Central memory CD8-positive, alpha-beta T cell (primary cell): ENCODE results near the gene PLCB1.
A peak's percentile ranks its signal among the peaks of the same experiment; 100 is the strongest.

Source experiments
- ATAC-seq: fragments of 150-1000 bp; cut with Tn5 transposase; replicated peaks from 2 replicates; pipeline ENCODE4 v1.10.0; 2022; ENCODE audit warnings: mild to moderate bottlenecking, moderate FRiP score, moderate number of reproducible peaks; ENCODE audit not compliant: poor library complexity, severe bottlenecking; ENCODE audit errors: extremely low read depth
- DNase-seq, 2 donors: peaks; one replicate each; pipeline ENCODE4 v3.0.0; 2021; ENCODE audit warnings: low spot score in 2 of 2
- H3K27ac Mint-ChIP-seq: one replicate; pipeline ENCODE4 v1.8.0; 2022; ENCODE audit warnings: low read depth, mild to moderate bottlenecking, moderate library complexity, mixed read lengths
- H3K27me3 Mint-ChIP-seq: one replicate; pipeline ENCODE4 v1.8.0; 2022; ENCODE audit warnings: mixed read lengths
- H3K36me3 Mint-ChIP-seq: one replicate; pipeline ENCODE4 v1.8.0; 2022; ENCODE audit warnings: mild to moderate bottlenecking, moderate library complexity, mixed read lengths; ENCODE audit not compliant: insufficient read depth
- H3K4me1 Mint-ChIP-seq: one replicate; pipeline ENCODE4 v1.8.0; 2022; ENCODE audit warnings: mixed read lengths
- H3K4me3 Mint-ChIP-seq: one replicate; pipeline ENCODE4 v1.8.0; 2022; ENCODE audit warnings: mild to moderate bottlenecking, moderate library complexity, mixed read lengths
- H3K9me3 Mint-ChIP-seq: one replicate; pipeline ENCODE4 v1.8.0; 2022; ENCODE audit warnings: mixed read lengths

PLCB1 gene

DNA sequence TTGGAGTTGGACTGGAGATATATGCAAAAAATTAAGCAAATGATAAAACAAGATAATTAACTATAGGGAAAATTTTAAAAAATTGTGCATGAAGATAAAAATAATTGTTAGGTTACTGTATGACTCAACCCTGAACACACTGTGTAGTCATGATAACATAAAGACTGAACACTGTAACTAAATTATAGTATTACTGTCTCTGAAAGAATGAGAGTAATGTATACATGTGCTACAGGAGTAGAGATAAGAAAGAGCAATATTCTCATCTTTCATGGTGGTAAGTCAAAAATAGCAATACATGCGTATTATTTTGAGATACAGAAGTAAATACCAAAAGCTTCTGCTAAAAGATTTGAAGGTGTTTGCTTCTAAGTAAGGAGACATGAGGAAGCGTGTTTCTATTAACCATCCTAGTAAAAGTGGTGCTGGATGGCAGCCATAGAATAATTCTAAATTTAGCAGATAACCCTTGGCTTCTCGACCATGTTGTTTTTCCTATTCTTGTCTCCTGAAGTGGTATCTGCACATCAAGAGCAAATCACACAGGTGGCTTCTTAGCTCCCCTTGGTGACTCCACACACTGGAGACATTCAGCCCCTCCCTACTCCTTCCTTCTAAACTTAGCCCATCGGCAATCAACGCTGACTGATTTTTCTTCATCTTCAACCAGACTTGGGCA, 546.2 kb downstream of the PLCB1 start:
- no peaks in the 10 kb centered on the region for H3K27me3 Mint-ChIP-seq
- H3K9me3 Mint-ChIP-seq, result no peaks in the 10 kb centered on the region
- H3K4me1 Mint-ChIP-seq, result no peaks in the 10 kb centered on the region
- H3K4me3 Mint-ChIP-seq, result no peak overlapping the region
- H3K36me3 Mint-ChIP-seq, result peaks cover 2% of the 10 kb centered on the region
- no peak overlapping the region for H3K27ac Mint-ChIP-seq
- no peak for ATAC-seq
- DNase-seq, result no peak

DNA sequence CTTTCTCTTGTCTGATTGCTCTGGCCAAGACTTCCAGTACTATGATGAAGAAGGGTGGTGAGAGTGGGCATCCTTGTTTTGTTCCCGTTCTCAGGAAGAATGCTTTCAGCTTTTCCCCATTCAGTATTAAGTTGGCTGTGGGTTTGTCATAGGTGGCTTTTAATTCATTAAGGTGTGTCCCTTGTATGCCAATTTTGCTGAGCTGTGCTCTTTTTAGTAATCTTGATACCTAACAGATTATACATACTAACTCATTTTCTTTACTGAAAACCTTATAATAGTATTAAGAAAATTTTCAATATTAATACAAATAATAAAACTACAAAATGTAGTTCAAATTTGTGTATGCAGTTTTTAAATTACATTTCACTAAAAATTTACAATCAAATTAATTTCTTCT, 557.3 kb downstream of the PLCB1 start:
- H3K9me3 Mint-ChIP-seq, result no peaks in the 10 kb centered on the region
- DNase-seq (no peak), ATAC-seq (no peak)
- no peaks in the 10 kb centered on the region for H3K4me1 Mint-ChIP-seq
- no peak overlapping the region for H3K27ac Mint-ChIP-seq
- H3K4me3 Mint-ChIP-seq, result no peak overlapping the region
- H3K27me3 Mint-ChIP-seq, result no peaks in the 10 kb centered on the region
- H3K36me3 Mint-ChIP-seq, result peaks cover 4% of the 10 kb centered on the region

DNA sequence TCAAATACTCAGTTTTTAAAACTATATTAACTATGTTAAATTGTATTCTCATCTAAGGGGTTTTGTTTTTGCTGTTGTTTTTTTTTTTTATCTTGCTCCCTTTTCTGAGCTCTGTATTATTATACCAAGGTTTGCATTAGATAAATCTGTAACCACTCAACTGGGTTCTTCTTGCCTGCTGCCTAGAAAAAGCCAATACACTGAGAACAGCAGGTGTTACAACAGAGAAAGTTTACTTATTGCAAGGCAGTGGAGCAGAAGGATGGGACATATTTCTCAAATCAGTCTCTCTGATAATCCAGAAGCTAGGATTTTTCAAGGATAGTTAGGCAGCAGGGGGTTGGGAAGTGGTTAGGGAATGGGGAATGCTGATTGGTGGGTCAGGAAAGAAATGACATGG, 558.0 kb downstream of the PLCB1 start:
- Mint-ChIP-seq H3K4me1 (no peaks in the 10 kb centered on the region), H3K36me3 (peaks cover 2% of the 10 kb centered on the region), H3K27ac (no peak overlapping the region), H3K27me3 (no peaks in the 10 kb centered on the region), H3K9me3 (no peaks in the 10 kb centered on the region), H3K4me3 (no peak overlapping the region)
- DNase-seq (no peak), ATAC-seq (no peak)

GRCh38 chr20:8693709-8694108, 561.6 kb downstream of the PLCB1 start:
- Mint-ChIP-seq H3K4me3 (no peak overlapping the region), H3K9me3 (no peaks in the 10 kb centered on the region), H3K27me3 (no peaks in the 10 kb centered on the region), H3K27ac (no peak overlapping the region), H3K4me1 (no peaks in the 10 kb centered on the region), H3K36me3 (no peaks in the 10 kb centered on the region)
- no peak for ATAC-seq
- DNase-seq, result no peak

GRCh38 chr20:8700756-8701155, 568.7 kb downstream of the PLCB1 start:
- H3K36me3 Mint-ChIP-seq, result peaks cover 9% of the 10 kb centered on the region
- no peaks in the 10 kb centered on the region for H3K27me3 Mint-ChIP-seq
- no peak overlapping the region for H3K27ac Mint-ChIP-seq
- H3K4me1 Mint-ChIP-seq, result no peaks in the 10 kb centered on the region
- H3K4me3 Mint-ChIP-seq, result no peak overlapping the region
- H3K9me3 Mint-ChIP-seq, result no peaks in the 10 kb centered on the region
- ATAC-seq (no peak), DNase-seq (no peak)

DNA sequence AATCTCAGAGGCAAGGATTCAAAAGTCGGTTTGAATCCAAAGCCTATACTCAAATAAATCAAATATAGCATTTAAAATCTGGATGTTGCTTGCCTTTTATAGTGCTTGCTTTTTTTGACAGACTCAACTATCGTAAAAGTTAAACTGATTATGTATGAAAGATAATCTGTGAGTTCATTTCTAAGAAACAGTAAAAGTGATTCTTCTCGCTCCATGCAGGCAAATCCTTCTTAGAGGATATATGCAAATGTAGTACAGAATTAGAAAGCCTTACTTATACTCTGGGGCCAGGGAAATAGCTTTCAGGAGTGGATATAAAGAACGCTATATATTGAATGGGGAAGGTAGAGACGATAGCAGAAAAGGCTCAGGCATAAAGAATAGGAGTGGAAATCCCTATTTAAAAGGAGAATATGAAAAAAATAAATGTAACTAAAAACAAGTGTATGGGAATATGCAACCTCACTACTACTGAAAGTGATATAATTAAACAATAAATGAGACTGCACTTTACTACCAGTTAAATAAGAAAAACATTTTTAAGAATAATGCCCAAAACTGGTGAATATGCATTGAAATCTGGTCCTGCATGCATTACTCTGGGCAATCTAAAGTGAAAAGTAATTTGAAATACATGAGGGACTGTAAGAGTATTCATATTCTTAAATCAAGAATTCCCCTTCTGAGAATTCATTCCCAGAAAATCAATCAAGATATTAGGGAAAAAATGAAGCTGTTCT, 575.1 kb downstream of the PLCB1 start:
- no peaks in the 10 kb centered on the region for H3K9me3 Mint-ChIP-seq
- no peak overlapping the region for H3K4me3 Mint-ChIP-seq
- H3K36me3 Mint-ChIP-seq, result peaks cover 10% of the 10 kb centered on the region
- ATAC-seq (no peak), DNase-seq (no peak)
- no peaks in the 10 kb centered on the region for H3K4me1 Mint-ChIP-seq
- H3K27me3 Mint-ChIP-seq, result no peaks in the 10 kb centered on the region
- H3K27ac Mint-ChIP-seq, result no peak overlapping the region

GRCh38 chr20:8709627-8710026, 577.6 kb downstream of the PLCB1 start:
- H3K36me3 Mint-ChIP-seq, result peaks cover 15% of the 10 kb centered on the region
- ATAC-seq (no peak), DNase-seq (no peak)
- H3K9me3 Mint-ChIP-seq, result no peaks in the 10 kb centered on the region
- no peaks in the 10 kb centered on the region for H3K4me1 Mint-ChIP-seq
- no peak overlapping the region for H3K27ac Mint-ChIP-seq
- H3K27me3 Mint-ChIP-seq, result no peaks in the 10 kb centered on the region
- no peak overlapping the region for H3K4me3 Mint-ChIP-seq

- H3K4me1 Mint-ChIP-seq, result no peaks in the 10 kb centered on the region
- ATAC-seq (no peak), DNase-seq (no peak)
- H3K36me3 Mint-ChIP-seq, result peaks cover 15% of the 10 kb centered on the region
- no peaks in the 10 kb centered on the region for H3K27me3 Mint-ChIP-seq
- H3K4me3 Mint-ChIP-seq, result no peak overlapping the region
- no peak overlapping the region for H3K27ac Mint-ChIP-seq
- no peaks in the 10 kb centered on the region for H3K9me3 Mint-ChIP-seq
These were observed 579.4 kb downstream of the PLCB1 start for GRCh38 chr20:8711501-8711900.

- DNase-seq, result no peak
- Mint-ChIP-seq H3K4me3 (no peak overlapping the region), H3K27ac (no peak overlapping the region), H3K9me3 (no peaks in the 10 kb centered on the region), H3K36me3 (peaks cover 15% of the 10 kb centered on the region), H3K4me1 (no peaks in the 10 kb centered on the region), H3K27me3 (no peaks in the 10 kb centered on the region)
- ATAC-seq, result no peak
These were observed 582.1 kb downstream of the PLCB1 start for GRCh38 chr20:8714206-8714605.

- Mint-ChIP-seq H3K36me3 (peaks cover 8% of the 10 kb centered on the region), H3K4me1 (no peaks in the 10 kb centered on the region), H3K27me3 (no peaks in the 10 kb centered on the region), H3K9me3 (no peaks in the 10 kb centered on the region), H3K4me3 (no peak overlapping the region), H3K27ac (no peak overlapping the region)
- no peak for DNase-seq
- no peak for ATAC-seq
These were observed 586.2 kb downstream of the PLCB1 start for GRCh38 chr20:8718279-8718678.

GRCh38 chr20:8720089-8720488, 588.0 kb downstream of the PLCB1 start:
- Mint-ChIP-seq H3K36me3 (peaks cover 8% of the 10 kb centered on the region), H3K27ac (no peak overlapping the region), H3K27me3 (no peaks in the 10 kb centered on the region), H3K4me3 (no peak overlapping the region), H3K4me1 (no peaks in the 10 kb centered on the region), H3K9me3 (no peaks in the 10 kb centered on the region)
- DNase-seq (no peak), ATAC-seq (no peak)

- no peaks in the 10 kb centered on the region for H3K27me3 Mint-ChIP-seq
- DNase-seq (no peak), ATAC-seq (peak; percentile 24)
- no peak overlapping the region for H3K27ac Mint-ChIP-seq
- peaks cover 6% of the 10 kb centered on the region for H3K36me3 Mint-ChIP-seq
- no peaks in the 10 kb centered on the region for H3K9me3 Mint-ChIP-seq
- no peaks in the 10 kb centered on the region for H3K4me1 Mint-ChIP-seq
- H3K4me3 Mint-ChIP-seq, result no peak overlapping the region
These were observed 589.0 kb downstream of the PLCB1 start for GRCh38 chr20:8721098-8721497.

- H3K27me3 Mint-ChIP-seq, result no peaks in the 10 kb centered on the region
- no peak overlapping the region for H3K27ac Mint-ChIP-seq
- H3K4me3 Mint-ChIP-seq, result no peak overlapping the region
- H3K36me3 Mint-ChIP-seq, result peaks cover 10% of the 10 kb centered on the region
- no peak for ATAC-seq
- H3K4me1 Mint-ChIP-seq, result no peaks in the 10 kb centered on the region
- peak in 1 of 2 donors; percentile 22 for DNase-seq
- no peaks in the 10 kb centered on the region for H3K9me3 Mint-ChIP-seq
These were observed 590.3 kb downstream of the PLCB1 start for GRCh38 chr20:8722277-8722928.
